HCT116 (cell line): ENCODE measurements around the gene BTBD6. TPM values are rescaled to one million over a fixed set of nuclear protein-coding genes. Genes with fewer than 3 reads are reported as not detected.

Experiments used
- ATAC-seq: fragments of 200-7000 bp; cut with Tn5 transposase; 2 replicates; pipeline ENCODE4 v1.9.1; 2020; ENCODE audit warnings: mild to moderate bottlenecking, moderate library complexity
- BruUV-seq: library from RNA; stranded (reverse); fragments of 400-500 nt; replicated peaks from 2 replicates; lab custom pipeline; 2021; lab: Mats Ljungman, UMichigan
- CTCF ChIA-PET: fragments of 300-600 bp; sonication (Branson Sonifier 250); formaldehyde crosslinking; loops from one replicate; lab custom pipeline; 2021; ENCODE audit warnings: antibody characterized with exemption; lab: Charles Lee
- POLR2A ChIA-PET: fragments of 300-600, 350-600 bp; sonication (Branson Sonifier 250); formaldehyde crosslinking; loops from one replicate; lab custom pipeline; 2021; ENCODE audit warnings: antibody characterized with exemption; lab: Charles Lee
- RAD21 ChIA-PET, 2 experiments: fragments of 300-600 bp; sonication (Branson Sonifier 250); formaldehyde crosslinking; loops; one replicate each; lab custom pipeline; 2023; ENCODE audit warnings: low total read pairs in 2 of 2; ENCODE audit not compliant: uncharacterized antibody in 2 of 2, unreplicated experiment in 2 of 2, low non-redundant PET in 1 of 2; lab: Charles Lee
- DNase-seq: peaks from one replicate; pipeline ENCODE4 v3.0.0-alpha.2; 2010; ENCODE audit warnings: low read depth, low spot score
- H2AFZ ChIP-seq: fragments of 200-600 bp; shearing (Covaris generic), sonication (generic); 2 replicates; pipeline ENCODE4 v1.6.1; 2017; ENCODE audit warnings: low read depth, mixed run types, mixed read lengths, antibody characterized with exemption, low read length; ENCODE audit not compliant: poor library complexity, severe bottlenecking
- H3K27ac ChIP-seq: 2 replicates; pipeline ENCODE4 v1.5.1; 2012; ENCODE audit warnings: low read depth, low read length
- H3K27me3 ChIP-seq: fragments of 200-600 bp; sonication (generic); 2 replicates; pipeline ENCODE4 v1.6.1; 2016; ENCODE audit warnings: mixed run types, low read length, mixed read lengths; ENCODE audit not compliant: insufficient read depth
- H3K36me3 ChIP-seq, 2 experiments: fragments of 200-500 bp in 1 of 2; fragments of 200-600 bp in 1 of 2; sonication (Bioruptor generic) in 1 of 2; sonication (generic) in 1 of 2; 2 replicates each; pipeline versions ENCODE4 v1.5.1 to v1.6.1; 2014 to 2016; ENCODE audit warnings: low read length in 2 of 2, inconsistent platforms in 1 of 2, mixed read lengths in 1 of 2, mixed run types in 1 of 2; ENCODE audit not compliant: insufficient read depth in 2 of 2, control insufficient read depth in 1 of 2
- H3K4me1 ChIP-seq, 2 experiments: fragments of 200-600 bp in 1 of 2; sonication (generic) in 1 of 2; 2 replicates each; pipeline versions ENCODE4 v1.5.1 to v1.6.1; 2012 to 2017; ENCODE audit warnings: low read length in 2 of 2, inconsistent platforms in 1 of 2, mild to moderate bottlenecking in 1 of 2, mixed read lengths in 1 of 2, mixed run types in 1 of 2, moderate library complexity in 1 of 2; ENCODE audit not compliant: insufficient read depth in 2 of 2, control insufficient read depth in 1 of 2
- H3K4me2 ChIP-seq: fragments of 200-600 bp; sonication (generic); 2 replicates; pipeline ENCODE4 v1.6.1; 2017; ENCODE audit warnings: mixed run types, low read length, mixed read lengths
- H3K4me3 ChIP-seq, 2 experiments: fragments of 200-600 bp in 1 of 2; sonication (generic) in 1 of 2; replicated peaks in 1 of 2; 2 replicates each; pipeline ENCODE4 v1.5.1; 2011 to 2016; ENCODE audit warnings: low read length in 2 of 2, control low read depth in 1 of 2, low read depth in 1 of 2, mild to moderate bottlenecking in 1 of 2, mixed read lengths in 1 of 2, mixed run types in 1 of 2
- H3K79me2 ChIP-seq: fragments of 200-600 bp; sonication (generic); 2 replicates; pipeline ENCODE4 v1.6.1; 2017; ENCODE audit warnings: mild to moderate bottlenecking, mixed run types, low read length, moderate library complexity, mixed read lengths; ENCODE audit not compliant: insufficient read depth
- H3K9ac ChIP-seq: fragments of 200-600 bp; sonication (generic); 2 replicates; pipeline ENCODE4 v1.6.1; 2016; ENCODE audit warnings: low read length, mixed read lengths
- H3K9me2 ChIP-seq: fragments of 200-600 bp; sonication (generic), shearing (Covaris generic); 2 replicates; pipeline ENCODE4 v1.6.1; 2017; ENCODE audit warnings: mixed run types, mild to moderate bottlenecking, moderate library complexity; ENCODE audit not compliant: insufficient read depth
- H3K9me3 ChIP-seq, 2 experiments: fragments of 200-500 bp in 1 of 2; fragments of 200-600 bp in 1 of 2; sonication (Bioruptor generic) in 1 of 2; sonication (generic) in 1 of 2; 2 replicates each; pipeline ENCODE4 v1.6.1; 2014 to 2017; ENCODE audit warnings: low read length in 2 of 2, mixed read lengths in 2 of 2, inconsistent platforms in 1 of 2, low read depth in 1 of 2, mild to moderate bottlenecking in 1 of 2, mixed run types in 1 of 2, moderate library complexity in 1 of 2; ENCODE audit not compliant: control insufficient read depth in 1 of 2, insufficient read depth in 1 of 2
- H4K20me1 ChIP-seq: fragments of 200-600 bp; sonication (generic), shearing (Covaris generic); 2 replicates; pipeline ENCODE4 v1.6.1; 2017; ENCODE audit warnings: mixed run types, mild to moderate bottlenecking, moderate library complexity; ENCODE audit not compliant: insufficient read depth
- CBX3 ChIP-seq: IDR thresholded peaks from 2 replicates; pipeline ENCODE4 v1.6.1; 2012; ENCODE audit warnings: low read depth
- EGR1 ChIP-seq: IDR thresholded peaks from 2 replicates; pipeline ENCODE4 v1.6.1; 2012; ENCODE audit warnings: low read depth
- ELF1 ChIP-seq: IDR thresholded peaks from 2 replicates; pipeline ENCODE4 v1.6.1; 2012; ENCODE audit warnings: low read depth, borderline replicate concordance
- EZH2 ChIP-seq: fragments of 200-600 bp; sonication (generic); IDR thresholded peaks from 2 replicates; pipeline ENCODE4 v1.6.1; 2017; ENCODE audit warnings: antibody characterized with exemption, mixed run types
- POLR2A ChIP-seq: IDR thresholded peaks from 2 replicates; pipeline ENCODE4 v1.7.0; 2011; ENCODE audit warnings: borderline replicate concordance; ENCODE audit not compliant: insufficient read depth, insufficient read length; ENCODE audit errors: extremely low read depth
- SIN3A ChIP-seq: IDR thresholded peaks from 2 replicates; pipeline ENCODE4 v1.6.1; 2012; ENCODE audit warnings: low read depth
- SP1 ChIP-seq: IDR thresholded peaks from 2 replicates; pipeline ENCODE4 v1.6.1; 2012; ENCODE audit warnings: low read depth
- SRF ChIP-seq: IDR thresholded peaks from 2 replicates; pipeline ENCODE4 v1.6.1; 2012; ENCODE audit warnings: low read depth
- ZFX ChIP-seq: fragments of 450-650 bp; IDR thresholded peaks from 2 replicates; pipeline ENCODE4 v1.6.1; 2017
- intact Hi-C: fragments of 100-400 bp; cut with micrococcal nuclease; formaldehyde crosslinking; loops from 2 replicates; pipeline ENCODE4 v1.10.0; 2022
- total RNA-seq: library from RNA; stranded (reverse); gene quantifications from one replicate; pipeline ENCODE4 v1.2.1, GENCODE V29; 2021; ENCODE audit not compliant: unreplicated experiment
- TF ChIP-seq, protein P1 (sequence below): IDR thresholded peaks from 2 replicates; pipeline ENCODE4 v1.6.1; 2012

The BTBD6 gene
- total RNA-seq, 1 experiment from 2014 or later = 35.9 TPM

DNA sequence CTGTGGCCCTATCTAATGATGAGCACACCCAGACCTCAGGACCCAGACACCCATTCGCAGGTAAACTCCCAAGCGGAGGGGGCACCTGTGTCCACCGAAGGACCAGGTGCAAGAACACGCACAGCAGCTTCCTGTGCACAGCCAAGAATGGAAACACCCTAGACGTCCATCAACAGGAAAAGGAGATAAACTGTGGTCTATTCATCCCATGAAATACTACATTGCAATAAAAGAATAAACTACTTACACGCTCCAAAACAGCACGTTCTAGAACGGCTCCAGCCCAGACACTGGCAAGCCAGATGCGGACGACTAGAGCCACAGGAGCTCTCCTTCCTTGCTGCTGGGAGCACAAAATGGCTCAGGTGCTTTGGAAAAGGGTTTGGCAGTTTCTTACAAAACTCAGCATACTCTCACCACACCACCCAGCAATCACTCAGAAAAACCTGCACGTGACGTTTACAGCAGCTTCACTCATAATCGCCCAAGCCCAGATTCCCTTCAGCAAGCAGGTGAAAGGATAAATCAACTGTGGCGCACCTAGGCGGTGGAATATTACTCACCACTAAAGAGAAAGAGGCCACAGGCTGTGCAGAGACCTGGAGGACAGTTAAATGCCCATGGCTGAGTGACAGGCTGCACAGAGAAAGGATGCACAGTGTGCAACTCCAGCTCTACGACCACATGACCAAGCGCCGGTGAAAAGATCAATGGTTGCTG is 31.5 kb downstream of the BTBD6 start:
- no peak overlapping the region for H3K4me3 ChIP-seq
- CTCF ChIA-PET = interaction anchor here (0.6 kb wide), 1 partner anchor 21 kb away, joined by 4 read pairs; the partner anchor contains the start of gene BRF1
- no peak for DNase-seq
- no peak for ATAC-seq
- no peak overlapping the region for H2AFZ ChIP-seq
- no peak overlapping the region for H3K27ac ChIP-seq
- POLR2A ChIA-PET = no interaction called here
- H3K9me3 ChIP-seq = no peaks in the 10 kb centered on the region
- RAD21 ChIA-PET = no interaction called here
- no peaks in the 10 kb centered on the region; a peak in 1 of 4 replicates for H3K36me3 ChIP-seq
- no TSS peak for BruUV-seq
- TF ChIP-seq EGR1 = no peak
- TF ChIP-seq SIN3A = no peak
- no peak for TF ChIP-seq CBX3
- no peak for TF ChIP-seq POLR2A
- TF ChIP-seq ELF1 = no peak
- no peak for TF ChIP-seq SP1
- TF ChIP-seq ZFX = no peak
- intact Hi-C loops = no loop called here
- H3K9ac ChIP-seq = no peak overlapping the region
- H3K27me3 ChIP-seq = no peaks in the 10 kb centered on the region
- H3K4me1 ChIP-seq = no peaks in the 10 kb centered on the region
- no peaks in the 10 kb centered on the region for H3K9me2 ChIP-seq
- H4K20me1 ChIP-seq = no peaks in the 10 kb centered on the region
- no peak overlapping the region for H3K4me2 ChIP-seq
- H3K79me2 ChIP-seq = peaks cover 60% of the 10 kb centered on the region

DNA sequence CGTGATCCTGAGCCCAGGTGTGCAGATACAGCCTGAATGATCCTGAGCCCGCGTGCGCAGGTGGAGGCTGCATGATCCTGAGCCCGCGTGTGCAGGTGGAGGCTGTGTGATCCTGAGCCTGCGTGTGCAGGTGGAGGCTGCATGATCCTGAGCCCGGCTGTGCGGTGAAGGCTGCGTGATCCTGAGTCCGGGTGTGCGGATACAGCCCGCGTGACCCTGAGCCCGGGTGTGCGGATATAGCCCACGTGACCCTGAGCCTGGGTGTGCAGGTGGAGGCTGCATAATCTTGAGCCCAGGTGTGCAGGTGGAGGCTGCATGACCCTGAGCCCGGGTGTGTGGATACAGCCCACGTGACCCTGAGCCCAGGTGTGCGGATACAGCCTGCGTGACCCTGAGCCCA is 32.2 kb downstream of the BTBD6 start:
- no peaks in the 10 kb centered on the region for H3K4me1 ChIP-seq
- no peak for ATAC-seq
- H3K9me3 ChIP-seq = no peaks in the 10 kb centered on the region
- RAD21 ChIA-PET = no interaction called here
- no peak overlapping the region for H3K4me2 ChIP-seq
- H3K4me3 ChIP-seq = no peak overlapping the region
- no TSS peak for BruUV-seq
- peaks cover 0 to under 1% of the 10 kb centered on the region in 2 experiments; a peak in 1 of 4 replicates for H3K36me3 ChIP-seq
- no peaks in the 10 kb centered on the region for H3K9me2 ChIP-seq
- CTCF ChIA-PET = no interaction called here
- POLR2A ChIA-PET = no interaction called here
- H3K27me3 ChIP-seq = no peaks in the 10 kb centered on the region
- H3K79me2 ChIP-seq = peaks cover 61% of the 10 kb centered on the region
- TF ChIP-seq, protein P1, sequence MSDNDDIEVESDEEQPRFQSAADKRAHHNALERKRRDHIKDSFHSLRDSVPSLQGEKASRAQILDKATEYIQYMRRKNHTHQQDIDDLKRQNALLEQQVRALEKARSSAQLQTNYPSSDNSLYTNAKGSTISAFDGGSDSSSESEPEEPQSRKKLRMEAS = no peak
- TF ChIP-seq SRF (no peak), EZH2 (no peak)
- intact Hi-C loops = no loop called here
- no peaks in the 10 kb centered on the region for H4K20me1 ChIP-seq
- H3K9ac ChIP-seq = no peak overlapping the region
- DNase-seq = no peak
- H3K27ac ChIP-seq = no peak overlapping the region
- H2AFZ ChIP-seq = no peak overlapping the region
